Activated effector memory CD4-positive, alpha-beta T cell treated with Interleukin-2 at 50 U/mL for 16 hours (primary cell): ENCODE measurements around the gene PSTPIP1.

ENCODE experiments used
- DNase-seq: peaks from one replicate; pipeline ENCODE4 v3.0.0-alpha.2; 2020

The PSTPIP1 gene

GRCh38 chr15:77001966-77002365 is 7.0 kb downstream of the PSTPIP1 start:
- DNase-seq = no peak

- no peak for DNase-seq
These were observed 7.5 kb downstream of the PSTPIP1 start for GRCh38 chr15:77002436-77002835.

- DNase-seq = peak; percentile 63
These were observed 8.3 kb downstream of the PSTPIP1 start for GRCh38 chr15:77002954-77003912.

GRCh38 chr15:77004189-77004588 is 9.3 kb downstream of the PSTPIP1 start:
- DNase-seq = no peak

- no peak for DNase-seq
These were observed 14.2 kb downstream of the PSTPIP1 start for GRCh38 chr15:77009176-77009575.

- DNase-seq = no peak
These were observed 14.9 kb downstream of the PSTPIP1 start for GRCh38 chr15:77009646-77010311.

GRCh38 chr15:77010312-77010686 is 15.4 kb downstream of the PSTPIP1 start:
- DNase-seq = no peak

- no peak for DNase-seq
These were observed 15.9 kb downstream of the PSTPIP1 start for GRCh38 chr15:77010857-77011256.

- DNase-seq = no peak
These were observed 17.3 kb downstream of the PSTPIP1 start for GRCh38 chr15:77012117-77012712.

GRCh38 chr15:77012868-77013267 is 17.9 kb downstream of the PSTPIP1 start:
- peak; percentile 49 for DNase-seq

- peak; percentile 79 for DNase-seq
These were observed 18.8 kb downstream of the PSTPIP1 start for GRCh38 chr15:77013776-77014131.

- no peak for DNase-seq
These were observed 19.5 kb downstream of the PSTPIP1 start for GRCh38 chr15:77014132-77015081.

GRCh38 chr15:77015646-77016320 is 20.9 kb downstream of the PSTPIP1 start:
- DNase-seq = no peak

GRCh38 chr15:77016321-77016695 is 21.4 kb downstream of the PSTPIP1 start:
- no peak for DNase-seq

- no peak for DNase-seq
These were observed 22.2 kb downstream of the PSTPIP1 start for GRCh38 chr15:77017091-77017660.

GRCh38 chr15:77017761-77018720 is 23.1 kb downstream of the PSTPIP1 start:
- no peak for DNase-seq

GRCh38 chr15:77018796-77019505 is 24.0 kb downstream of the PSTPIP1 start:
- DNase-seq = no peak

- no peak for DNase-seq
These were observed 24.8 kb downstream of the PSTPIP1 start for GRCh38 chr15:77019521-77020331.
